SU-DHL-6 (cell line): ENCODE data around the gene HS6ST3.

ENCODE experiments used
- CTCF ChIP-seq: fragments of 200-600 bp; sonication (generic); IDR thresholded peaks from one replicate; pipeline ENCODE4 v1.5.1; 2017; ENCODE audit warnings: antibody characterized with exemption, mild to moderate bottlenecking, low read length, moderate library complexity; ENCODE audit not compliant: insufficient read depth, poor library complexity, severe bottlenecking
- EZH2phosphoT487 ChIP-seq: fragments of 200-600 bp; sonication (generic), shearing (Covaris generic); conservative IDR thresholded peaks from 2 replicates; pipeline ENCODE4 v1.6.1; 2018; ENCODE audit warnings: mild to moderate bottlenecking, antibody characterized with exemption, low read length, moderate library complexity, mixed read lengths

GRCh38 chr13:96100457-96101220 lies 10.7 kb downstream of the HS6ST3 start:
- TF ChIP-seq CTCF (no peak), EZH2phosphoT487 (no peak)
